NCI-H1436 (cell line): ENCODE data around the gene BCL7B.
A peak's percentile ranks its signal among the peaks of the same experiment; 100 is the strongest.
"Not testable (repeated sequence)": the region's sequence is repeated elsewhere in the genome, so short reads cannot be mapped to it uniquely, and the experiment has no call there.

Source experiments
- DNase-seq: peaks from one replicate; lab custom pipeline; 2025; lab: John Stamatoyannopoulos, UW

Gene BCL7B

GRCh38 chr7:73535918-73536317, 21.6 kb downstream of the BCL7B start:
- not testable (repeated sequence) for DNase-seq

- DNase-seq: no peak
Observed at GRCh38 chr7:73533742-73534141, 23.7 kb downstream of the BCL7B start.

- DNase-seq: no peak
Observed at GRCh38 chr7:73532224-73532623, 25.3 kb downstream of the BCL7B start.

GRCh38 chr7:73530800-73531199, 26.7 kb downstream of the BCL7B start:
- DNase-seq: no peak

GRCh38 chr7:73526896-73527821, 30.3 kb downstream of the BCL7B start:
- peak; percentile 27 for DNase-seq

- not testable (repeated sequence) for DNase-seq
Observed at GRCh38 chr7:73526158-73526494, 31.4 kb downstream of the BCL7B start.

- DNase-seq: peak; percentile 98
Observed at GRCh38 chr7:73522105-73522872, 35.2 kb downstream of the BCL7B start, which contains the start of gene BAZ1B. Gene BAZ1B (minus strand): TSS chr7:73522293. CDS start chr7:73521933, 360 bp downstream.

- peak; percentile 65 for DNase-seq
Observed at GRCh38 chr7:73521636-73522104, 35.8 kb downstream of the BCL7B start.

- no peak for DNase-seq
Observed at GRCh38 chr7:73520673-73521635, 36.5 kb downstream of the BCL7B start.

GRCh38 chr7:73519867-73520672, 37.4 kb downstream of the BCL7B start:
- no peak for DNase-seq

- no peak for DNase-seq
Observed at GRCh38 chr7:73518470-73518869, 39.0 kb downstream of the BCL7B start.

- DNase-seq: no peak
Observed at GRCh38 chr7:73517241-73517995, 40.1 kb downstream of the BCL7B start.

GRCh38 chr7:73515178-73515577, 42.3 kb downstream of the BCL7B start:
- DNase-seq: no peak

GRCh38 chr7:73512018-73512780, 45.3 kb downstream of the BCL7B start:
- no peak for DNase-seq

- no peak for DNase-seq
Observed at GRCh38 chr7:73509463-73509862, 48.0 kb downstream of the BCL7B start.

- no peak for DNase-seq
Observed at GRCh38 chr7:73507556-73507955, 49.9 kb downstream of the BCL7B start.

GRCh38 chr7:73504920-73505319, 52.6 kb downstream of the BCL7B start:
- DNase-seq: no peak

GRCh38 chr7:73504017-73504416, 53.5 kb downstream of the BCL7B start:
- no peak for DNase-seq

GRCh38 chr7:73503229-73503628, 54.3 kb downstream of the BCL7B start:
- no peak for DNase-seq
